Cardiac fibroblast (primary cell): ENCODE data around the gene MTURN.

Source experiments
- DNase-seq, 2 donors: peaks; one replicate each; pipeline versions ENCODE4 v3.0.0 to v3.0.0-alpha.2; 2010; ENCODE audit warnings: low read depth in 2 of 2
- H3K4me3 ChIP-seq, 2 donors: replicated peaks in 1 of 2; 1 replicate in 1 of 2; 2 replicates in 1 of 2; pipeline ENCODE4 v1.5.1; 2011; ENCODE audit warnings: low read depth in 2 of 2, low read length in 2 of 2, mild to moderate bottlenecking in 2 of 2, moderate library complexity in 1 of 2
- CTCF ChIP-seq: IDR thresholded peaks from one replicate; pipeline ENCODE4 v1.5.1; 2011; ENCODE audit warnings: low read depth, mild to moderate bottlenecking, low read length, inconsistent platforms

The MTURN gene

GRCh38 chr7:30181736-30182522 is 47.1 kb downstream of the MTURN start:
- H3K4me3 ChIP-seq = no peak overlapping the region
- TF ChIP-seq CTCF = no peak
- DNase-seq = no peak

GRCh38 chr7:30182814-30183213 is 48.0 kb downstream of the MTURN start:
- no peak for DNase-seq
- H3K4me3 ChIP-seq = no peak overlapping the region
- TF ChIP-seq CTCF = no peak

GRCh38 chr7:30183749-30184369 is 49.1 kb downstream of the MTURN start:
- H3K4me3 ChIP-seq = no peak overlapping the region
- no peak for DNase-seq
- no peak for TF ChIP-seq CTCF

GRCh38 chr7:30184791-30185487 is 50.2 kb downstream of the MTURN start:
- no peak for DNase-seq
- no peak for TF ChIP-seq CTCF

GRCh38 chr7:30185496-30185895 is 50.7 kb downstream of the MTURN start:
- DNase-seq = no peak
- no peak overlapping the region for H3K4me3 ChIP-seq
- no peak for TF ChIP-seq CTCF

More at GRCh38 chr7:30184791-30185487, 50.2 kb downstream of the MTURN start:
- H3K4me3 ChIP-seq = no peak overlapping the region

GRCh38 chr7:30186725-30187124 is 51.9 kb downstream of the MTURN start:
- no peak overlapping the region for H3K4me3 ChIP-seq
- no peak for DNase-seq
- TF ChIP-seq CTCF = no peak
